K562 (cell line): ENCODE results near the gene ING2.

ENCODE experiments used
- CREB1 ChIP-seq, 2 experiments: sonication (generic) in 1 of 2; formaldehyde crosslinking in 1 of 2; IDR thresholded peaks; 2 replicates each; pipeline versions ENCODE4 v1.6.1 to v1.8.0; 2012 to 2022; ENCODE audit warnings: inconsistent platforms in 1 of 2, mild to moderate bottlenecking in 1 of 2, missing genetic modification reagents in 1 of 2, moderate library complexity in 1 of 2
- CTCF ChIP-seq, 3 experiments: IDR thresholded peaks in 2 of 3; conservative IDR thresholded peaks in 1 of 3; 2 replicates each; pipeline ENCODE4 v1.5.1; 2011 to 2012; ENCODE audit warnings: low read length in 3 of 3, mild to moderate bottlenecking in 3 of 3, control low read depth in 2 of 3, improper control_type of control experiment in 1 of 3, inconsistent platforms in 1 of 3, low read depth in 1 of 3, mixed read lengths in 1 of 3, moderate library complexity in 1 of 3; ENCODE audit not compliant: insufficient read depth in 2 of 3
- PURB ChIP-seq: sonication (generic); formaldehyde crosslinking; IDR thresholded peaks from 2 replicates; pipeline ENCODE4 v1.9.0; 2021; ENCODE audit warnings: low read depth, mild to moderate bottlenecking, missing genetic modification reagents
- SREBF2 ChIP-seq: sonication (generic); formaldehyde crosslinking; IDR thresholded peaks from 2 replicates; pipeline ENCODE4 v1.4.0; 2020; ENCODE audit warnings: mild to moderate bottlenecking, missing genetic modification reagents
- SRF ChIP-seq, 2 experiments: fragments of 250-450, 450-650 bp in 1 of 2; sonication (Bioruptor Pico) in 1 of 2; sonication (generic) in 1 of 2; formaldehyde crosslinking; IDR thresholded peaks; 2 replicates each; pipeline versions ENCODE4 v1.5.0 to v1.5.1; 2020 to 2022; ENCODE audit warnings: mild to moderate bottlenecking in 1 of 2, missing genetic modification reagents in 1 of 2
- STAT6 ChIP-seq: sonication (generic); formaldehyde crosslinking; IDR thresholded peaks from 2 replicates; pipeline ENCODE4 v1.8.1; 2023; ENCODE audit warnings: mild to moderate bottlenecking, missing genetic modification reagents
- ZBTB5 ChIP-seq: fragments of 450-650 bp; IDR thresholded peaks from 2 replicates; pipeline ENCODE4 v1.6.1; 2017; ENCODE audit warnings: antibody characterized with exemption

GRCh38 chr4:183552274-183553146 lies 47.7 kb downstream of the ING2 start:
- TF ChIP-seq ZBTB5 (no peak), CTCF (IDR thresholded peaks at IDR 0.05 in 2 of 3, conservative IDR thresholded peaks at IDR 0.05 in 1 of 3; ENCODE audit: insufficient read depth in 2 of 3, low read depth in 1 of 3, low read length in 3 of 3) (no peak), PURB (CRISPR knock-in tag) (no peak), SREBF2 (CRISPR knock-in tag) (no peak), STAT6 (CRISPR knock-in tag) (no peak), SRF (CRISPR knock-in tag; IDR thresholded peaks at IDR 0.05) (no peak), CREB1 (IDR thresholded peaks at IDR 0.05) (no peak), CREB1 (CRISPR knock-in tag; IDR thresholded peaks at IDR 0.05) (no peak)
